ENCODE data around the gene TTF2. TPM values are rescaled to one million over a fixed set of nuclear protein-coding genes. Genes with fewer than 3 reads are reported as not detected.

TTF2 gene
- total RNA-seq, 1 experiment from 2014 or later, result 91.4 TPM

DNA sequence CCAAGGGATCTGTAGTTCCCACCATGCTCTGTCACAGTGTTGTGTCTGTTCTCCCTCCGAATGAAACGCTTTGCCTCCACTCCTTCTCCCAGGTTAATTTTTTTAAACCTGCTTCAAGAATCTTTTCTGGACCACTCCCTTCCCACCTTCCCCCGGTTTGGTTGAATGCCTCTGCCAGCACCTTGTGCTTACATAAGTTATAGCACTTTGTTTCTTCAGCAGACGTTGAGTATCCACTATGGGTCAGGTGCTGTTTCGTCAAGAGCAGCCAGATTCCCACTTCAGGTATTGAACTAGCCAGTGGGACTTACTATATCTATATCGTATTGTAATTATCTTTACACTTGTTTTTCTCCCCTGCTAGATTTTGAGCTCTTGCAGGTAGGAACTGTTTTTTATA is 27.6 kb downstream of the TTF2 start:
- TF ChIP-seq EZH2 (IDR thresholded peaks at IDR 0.05; ENCODE audit: borderline replicate concordance, low read depth, low read length, poor library complexity, severe bottlenecking), result no peak
- TF ChIP-seq, protein P1, sequence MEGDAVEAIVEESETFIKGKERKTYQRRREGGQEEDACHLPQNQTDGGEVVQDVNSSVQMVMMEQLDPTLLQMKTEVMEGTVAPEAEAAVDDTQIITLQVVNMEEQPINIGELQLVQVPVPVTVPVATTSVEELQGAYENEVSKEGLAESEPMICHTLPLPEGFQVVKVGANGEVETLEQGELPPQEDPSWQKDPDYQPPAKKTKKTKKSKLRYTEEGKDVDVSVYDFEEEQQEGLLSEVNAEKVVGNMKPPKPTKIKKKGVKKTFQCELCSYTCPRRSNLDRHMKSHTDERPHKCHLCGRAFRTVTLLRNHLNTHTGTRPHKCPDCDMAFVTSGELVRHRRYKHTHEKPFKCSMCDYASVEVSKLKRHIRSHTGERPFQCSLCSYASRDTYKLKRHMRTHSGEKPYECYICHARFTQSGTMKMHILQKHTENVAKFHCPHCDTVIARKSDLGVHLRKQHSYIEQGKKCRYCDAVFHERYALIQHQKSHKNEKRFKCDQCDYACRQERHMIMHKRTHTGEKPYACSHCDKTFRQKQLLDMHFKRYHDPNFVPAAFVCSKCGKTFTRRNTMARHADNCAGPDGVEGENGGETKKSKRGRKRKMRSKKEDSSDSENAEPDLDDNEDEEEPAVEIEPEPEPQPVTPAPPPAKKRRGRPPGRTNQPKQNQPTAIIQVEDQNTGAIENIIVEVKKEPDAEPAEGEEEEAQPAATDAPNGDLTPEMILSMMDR (conservative IDR thresholded peaks at IDR 0.05; ENCODE audit: low read depth, low read length), result no peak
- no TSS peak for BruUV-seq (replicated peaks)
- peaks cover 38% of the 10 kb centered on the region for H3K36me3 ChIP-seq (ENCODE audit: insufficient read depth, low read length, poor library complexity, severe bottlenecking)
- intact Hi-C loops (cut with micrococcal nuclease; ENCODE audit: unreplicated experiment), result no loop called here
- no peak overlapping the region for H3K4me3 ChIP-seq (ENCODE audit: low read depth, low read length, poor library complexity, severe bottlenecking)
- H3K27ac ChIP-seq (ENCODE audit: low read depth, low read length, poor library complexity, severe bottlenecking), result no peak overlapping the region
- no peaks in the 10 kb centered on the region for H3K9me3 ChIP-seq (ENCODE audit: low read depth, low read length, poor library complexity, severe bottlenecking)
- ChIA-PET CTCF (no interaction called here), POLR2A (ENCODE audit: low non-redundant PET) (no interaction called here)
- H3K27me3 ChIP-seq (replicated peaks; ENCODE audit: insufficient read depth, low read depth, low read length, poor library complexity), result no peaks in the 10 kb centered on the region
- no peak for DNase-seq (ENCODE audit: low spot score)
- H3K4me1 ChIP-seq (ENCODE audit: insufficient read depth, low read length, poor library complexity, severe bottlenecking), result peaks cover 1% of the 10 kb centered on the region

DNA sequence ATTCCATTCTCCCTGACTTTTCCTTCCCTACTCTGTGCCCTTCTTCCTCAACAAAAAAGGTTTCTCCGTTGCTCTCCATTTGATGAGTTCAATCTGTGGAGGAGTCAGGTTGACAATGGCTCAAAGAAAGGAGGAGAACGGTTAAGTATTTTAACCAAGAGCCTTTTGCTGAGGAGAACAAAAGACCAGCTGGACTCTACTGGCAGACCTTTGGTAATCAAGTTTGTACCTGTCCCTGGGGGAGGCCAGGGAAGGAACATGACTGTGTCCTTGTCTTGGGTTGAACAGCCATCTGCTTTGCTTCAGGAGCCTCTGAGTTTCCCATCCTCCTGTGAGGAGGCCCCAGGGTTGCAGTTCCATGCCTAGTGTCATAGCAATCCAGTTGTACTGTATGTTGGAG is 29.9 kb downstream of the TTF2 start:
- CTCF ChIA-PET, result no interaction called here
- Histone ChIP-seq H3K27me3 (replicated peaks; ENCODE audit: insufficient read depth, low read depth, low read length, poor library complexity) (no peaks in the 10 kb centered on the region), H3K9me3 (ENCODE audit: low read depth, low read length, poor library complexity, severe bottlenecking) (no peaks in the 10 kb centered on the region), H3K27ac (ENCODE audit: low read depth, low read length, poor library complexity, severe bottlenecking) (no peak overlapping the region), H3K4me1 (ENCODE audit: insufficient read depth, low read length, poor library complexity, severe bottlenecking) (peaks cover 21% of the 10 kb centered on the region), H3K36me3 (ENCODE audit: insufficient read depth, low read length, poor library complexity, severe bottlenecking) (peaks cover 56% of the 10 kb centered on the region), H3K4me3 (ENCODE audit: low read depth, low read length, poor library complexity, severe bottlenecking) (no peak overlapping the region)
- POLR2A ChIA-PET (ENCODE audit: low non-redundant PET), result no interaction called here
- DNase-seq (ENCODE audit: low spot score), result no peak
- TF ChIP-seq, protein P1 (conservative IDR thresholded peaks at IDR 0.05; ENCODE audit: low read depth, low read length), result no peak
- no peak for TF ChIP-seq EZH2 (IDR thresholded peaks at IDR 0.05; ENCODE audit: borderline replicate concordance, low read depth, low read length, poor library complexity, severe bottlenecking)
- BruUV-seq (replicated peaks), result no TSS peak
- intact Hi-C loops (cut with micrococcal nuclease; ENCODE audit: unreplicated experiment), result no loop called here

DNA sequence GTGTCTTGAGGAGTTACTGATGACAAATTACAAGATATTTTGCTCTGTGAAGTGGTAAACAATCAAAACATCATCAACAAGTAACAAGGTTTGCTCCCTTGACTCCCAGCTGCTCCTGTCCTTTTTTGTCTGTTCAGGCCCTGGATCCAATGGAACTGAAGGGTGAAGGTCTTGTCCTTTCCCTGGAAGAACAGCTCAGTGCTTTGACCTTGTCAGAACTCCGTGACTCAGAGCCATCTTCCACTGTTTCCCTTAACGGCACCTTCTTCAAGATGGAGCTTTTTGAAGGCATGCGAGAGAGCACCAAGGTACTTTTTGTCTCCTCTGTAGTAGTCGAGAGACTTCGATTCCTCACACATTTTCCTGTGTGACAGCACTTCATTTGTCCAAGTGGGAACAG is 32.5 kb downstream of the TTF2 start:
- intact Hi-C loops (cut with micrococcal nuclease; ENCODE audit: unreplicated experiment), result no loop called here
- TF ChIP-seq EZH2 (IDR thresholded peaks at IDR 0.05; ENCODE audit: borderline replicate concordance, low read depth, low read length, poor library complexity, severe bottlenecking), result no peak
- TF ChIP-seq, protein P1 (conservative IDR thresholded peaks at IDR 0.05; ENCODE audit: low read depth, low read length), result no peak
- Histone ChIP-seq H3K27me3 (replicated peaks; ENCODE audit: insufficient read depth, low read depth, low read length, poor library complexity) (no peaks in the 10 kb centered on the region), H3K27ac (ENCODE audit: low read depth, low read length, poor library complexity, severe bottlenecking) (peak overlapping the region; percentile 45), H3K36me3 (ENCODE audit: insufficient read depth, low read length, poor library complexity, severe bottlenecking) (peaks cover 68% of the 10 kb centered on the region), H3K4me3 (ENCODE audit: low read depth, low read length, poor library complexity, severe bottlenecking) (no peak overlapping the region), H3K4me1 (ENCODE audit: insufficient read depth, low read length, poor library complexity, severe bottlenecking) (peaks cover 21% of the 10 kb centered on the region), H3K9me3 (ENCODE audit: low read depth, low read length, poor library complexity, severe bottlenecking) (no peaks in the 10 kb centered on the region)
- no TSS peak for BruUV-seq (replicated peaks)
- POLR2A ChIA-PET (ENCODE audit: low non-redundant PET), result no interaction called here
- CTCF ChIA-PET, result interaction anchor here (1.2 kb wide), 1 partner anchor 25 kb away, joined by 5 read pairs; no protein-coding TSS in a partner anchor
- DNase-seq (ENCODE audit: low spot score), result no peak
